Naive thymus-derived CD8-positive, alpha-beta T cell (primary cell): Measurements from ENCODE around the gene TOB2. TPM values are rescaled to one million over a fixed set of nuclear protein-coding genes. Genes with fewer than 3 reads are reported as not detected.

Experiments used
- ATAC-seq, 2 donors: fragments of 150-1000 bp; cut with Tn5 transposase in 1 of 2; sonication (Bioruptor Pico), chemical (Tn5 transposase) in 1 of 2; 1 replicate in 1 of 2; 2 replicates in 1 of 2; pipeline ENCODE4 v1.10.0; 2021; ENCODE audit warnings: mild to moderate bottlenecking in 2 of 2, moderate library complexity in 2 of 2
- POLR2A ChIA-PET: fragments of 350-600 bp; sonication (Branson Sonifier 250); formaldehyde crosslinking; loops from one replicate; lab custom pipeline; 2021; ENCODE audit warnings: antibody characterized with exemption; lab: Charles Lee
- DNase-seq, 10 donors: peaks; one replicate each; pipeline versions ENCODE4 v3.0.0 to v3.0.0-alpha.2; 2020 to 2022
- H3K27ac Mint-ChIP-seq, 10 donors: one replicate each; pipeline ENCODE4 v1.8.0; 2020 to 2022; ENCODE audit warnings: mild to moderate bottlenecking in 10 of 10, mixed read lengths in 10 of 10, moderate library complexity in 4 of 10, inconsistent platforms in 1 of 10
- H3K27me3 Mint-ChIP-seq, 5 donors: one replicate each; pipeline ENCODE4 v1.8.0; 2021 to 2022; ENCODE audit warnings: mixed read lengths in 5 of 5
- H3K36me3 Mint-ChIP-seq, 3 donors: one replicate each; pipeline ENCODE4 v1.8.0; 2020 to 2022; ENCODE audit warnings: mixed read lengths in 3 of 3, mild to moderate bottlenecking in 2 of 3, inconsistent platforms in 1 of 3
- H3K4me1 Mint-ChIP-seq, 4 donors: one replicate each; pipeline ENCODE4 v1.8.0; 2021 to 2022; ENCODE audit warnings: mixed read lengths in 4 of 4
- H3K4me3 Mint-ChIP-seq, 10 donors: one replicate each; pipeline ENCODE4 v1.8.0; 2020 to 2022; ENCODE audit warnings: mild to moderate bottlenecking in 10 of 10, mixed read lengths in 10 of 10, moderate library complexity in 6 of 10, inconsistent platforms in 1 of 10
- H3K9me3 Mint-ChIP-seq, 9 donors: one replicate each; pipeline ENCODE4 v1.8.0; 2020 to 2022; ENCODE audit warnings: mixed read lengths in 9 of 9, mild to moderate bottlenecking in 3 of 9, inconsistent platforms in 1 of 9, moderate library complexity in 1 of 9
- polyA plus RNA-seq, 3 donors: library from polyadenylated mRNA; unstranded; fragments of 300-500 nt; fragmentation: Illumina TruSeq; gene quantifications; one replicate each; pipeline ENCODE4 v1.2.3, GENCODE V29; 2021
- total RNA-seq, 8 experiments: library from RNA in 2 of 8; stranded (reverse) in 2 of 8; gene quantifications; one replicate each; pipeline ENCODE4 v1.2.3 and lab custom pipeline; 2021 to 2026

The TOB2 gene
- total and polyA plus RNA-seq, 5 experiments from 2014 or later = 8.7 to 26.4 (median 12.1) TPM

DNA sequence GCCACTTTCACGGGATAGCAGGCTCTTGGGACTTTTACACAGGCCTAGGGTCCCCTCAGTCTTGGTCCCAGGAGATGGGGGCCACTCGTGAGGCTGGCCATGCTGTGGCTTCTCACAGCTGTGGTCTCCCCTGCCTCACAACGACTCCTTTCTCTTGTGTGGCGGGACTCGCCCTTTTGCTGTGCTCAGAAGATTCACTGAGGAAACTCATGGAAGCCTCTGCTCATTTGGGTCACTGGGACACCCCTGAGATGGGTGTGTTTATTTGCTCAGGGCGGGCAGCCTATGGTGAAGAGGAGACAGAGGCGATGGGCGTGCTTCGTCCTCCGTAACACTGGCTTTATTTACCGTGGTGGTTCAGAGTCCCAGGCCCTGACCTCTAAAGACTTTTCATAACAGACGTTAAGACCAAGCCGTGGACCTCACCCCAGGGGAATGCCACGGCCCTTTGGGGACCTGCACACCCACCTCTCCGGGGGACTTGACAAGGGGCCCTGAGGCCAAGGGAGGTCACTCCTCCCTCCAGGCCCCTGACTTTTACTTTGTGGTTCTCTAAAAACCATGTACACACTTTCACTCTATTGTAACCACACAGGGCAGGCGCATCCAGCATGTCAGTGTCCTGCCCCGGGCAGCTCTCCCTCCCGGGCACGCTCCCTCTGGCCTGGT, 49.3 kb downstream of the TOB2 start:
- ATAC-seq (no peak), DNase-seq (no peak)
- H3K27ac Mint-ChIP-seq = no peak overlapping the region
- peaks cover 0 to 52% (median 16%) of the 10 kb centered on the region in 3 donors for H3K36me3 Mint-ChIP-seq
- POLR2A ChIA-PET = no interaction called here
- no peak overlapping the region for H3K4me3 Mint-ChIP-seq
- H3K4me1 Mint-ChIP-seq = no peaks in the 10 kb centered on the region
- no peaks in the 10 kb centered on the region for H3K27me3 Mint-ChIP-seq
- no peaks in the 10 kb centered on the region for H3K9me3 Mint-ChIP-seq

DNA sequence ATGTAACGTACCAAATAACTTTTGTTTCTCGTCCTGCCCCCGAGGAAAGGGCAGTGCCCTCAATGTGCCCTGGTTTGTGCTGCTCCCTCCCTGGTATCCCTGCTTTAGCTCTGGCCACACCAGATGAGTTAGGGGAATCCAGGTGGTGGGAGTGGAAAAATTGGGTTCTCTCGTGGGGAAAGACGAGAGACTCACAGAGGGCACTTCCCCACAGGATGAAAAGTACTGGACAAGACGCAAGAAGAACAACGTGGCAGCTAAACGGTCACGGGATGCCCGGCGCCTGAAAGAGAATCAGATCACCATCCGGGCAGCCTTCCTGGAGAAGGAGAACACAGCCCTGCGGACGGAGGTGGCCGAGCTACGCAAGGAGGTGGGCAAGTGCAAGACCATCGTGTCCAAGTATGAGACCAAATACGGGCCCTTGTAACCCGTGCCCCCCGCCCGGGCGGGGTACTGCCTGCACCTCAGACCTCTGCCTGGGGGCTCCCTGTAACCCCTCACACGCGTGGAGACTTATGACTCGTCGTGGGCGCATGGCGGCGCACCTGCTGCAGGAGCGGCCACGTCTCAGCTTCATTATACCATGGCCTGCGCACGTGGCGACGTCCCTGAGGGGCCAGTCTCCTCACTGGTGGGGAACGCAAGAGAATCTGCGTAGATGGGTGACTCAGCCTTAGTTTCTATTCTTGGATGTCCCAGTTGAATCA, 50.9 kb downstream of the TOB2 start:
- Mint-ChIP-seq H3K27ac (peak overlapping the region in 1 of 10 donors; percentile 31), H3K4me1 (peaks cover 0 to 2% (median 0%) of the 10 kb centered on the region in 4 donors), H3K4me3 (no peak overlapping the region), H3K36me3 (peaks cover 0 to 59% (median 19%) of the 10 kb centered on the region in 3 donors), H3K27me3 (no peaks in the 10 kb centered on the region), H3K9me3 (no peaks in the 10 kb centered on the region)
- POLR2A ChIA-PET = no interaction called here
- DNase-seq (no peak), ATAC-seq (no peak)

DNA sequence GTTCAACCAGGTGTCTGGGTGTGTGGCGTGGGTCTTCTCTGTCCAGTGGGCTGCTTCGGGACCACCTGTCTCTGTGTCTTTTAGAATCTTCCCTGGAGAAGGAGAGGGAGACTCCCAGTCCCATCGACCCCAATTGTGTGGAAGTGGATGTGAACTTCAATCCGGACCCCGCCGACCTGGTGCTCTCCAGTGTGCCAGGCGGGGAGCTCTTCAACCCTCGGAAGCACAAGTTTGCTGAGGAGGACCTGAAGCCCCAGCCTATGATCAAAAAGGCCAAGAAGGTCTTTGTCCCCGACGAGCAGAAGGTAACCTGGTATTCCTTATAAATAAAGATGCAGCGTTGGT, 52.6 kb downstream of the TOB2 start:
- Mint-ChIP-seq H3K9me3 (no peaks in the 10 kb centered on the region), H3K27me3 (no peaks in the 10 kb centered on the region), H3K27ac (no peak overlapping the region), H3K4me1 (peaks cover 0 to 2% (median under 1%) of the 10 kb centered on the region in 4 donors), H3K4me3 (no peak overlapping the region), H3K36me3 (peaks cover 0 to 74% (median 25%) of the 10 kb centered on the region in 3 donors)
- POLR2A ChIA-PET = no interaction called here
- no peak for ATAC-seq
- no peak for DNase-seq

DNA sequence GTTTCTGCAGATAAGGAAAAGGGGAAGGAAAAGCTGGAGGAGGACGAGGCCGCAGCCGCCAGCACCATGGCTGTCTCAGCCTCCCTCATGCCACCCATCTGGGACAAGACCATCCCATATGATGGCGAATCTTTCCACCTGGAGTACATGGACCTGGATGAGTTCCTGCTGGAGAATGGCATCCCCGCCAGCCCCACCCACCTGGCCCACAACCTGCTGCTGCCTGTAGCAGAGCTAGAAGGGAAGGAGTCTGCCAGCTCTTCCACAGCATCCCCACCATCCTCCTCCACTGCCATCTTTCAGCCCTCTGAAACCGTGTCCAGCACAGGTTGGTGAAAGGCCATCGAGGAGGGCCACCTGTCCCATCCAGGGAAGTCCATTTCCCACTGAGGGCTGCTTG, 59.3 kb downstream of the TOB2 start:
- H3K27ac Mint-ChIP-seq = peak overlapping the region in 1 of 10 donors; percentile 60
- DNase-seq (no peak), ATAC-seq (no peak)
- H3K4me3 Mint-ChIP-seq = no peak overlapping the region
- POLR2A ChIA-PET = no interaction called here
- H3K9me3 Mint-ChIP-seq = no peaks in the 10 kb centered on the region
- peaks cover 5 to 21% (median 15%) of the 10 kb centered on the region in 4 donors for H3K4me1 Mint-ChIP-seq
- no peaks in the 10 kb centered on the region for H3K27me3 Mint-ChIP-seq
- H3K36me3 Mint-ChIP-seq = peaks cover 0 to 34% (median 9%) of the 10 kb centered on the region in 3 donors

DNA sequence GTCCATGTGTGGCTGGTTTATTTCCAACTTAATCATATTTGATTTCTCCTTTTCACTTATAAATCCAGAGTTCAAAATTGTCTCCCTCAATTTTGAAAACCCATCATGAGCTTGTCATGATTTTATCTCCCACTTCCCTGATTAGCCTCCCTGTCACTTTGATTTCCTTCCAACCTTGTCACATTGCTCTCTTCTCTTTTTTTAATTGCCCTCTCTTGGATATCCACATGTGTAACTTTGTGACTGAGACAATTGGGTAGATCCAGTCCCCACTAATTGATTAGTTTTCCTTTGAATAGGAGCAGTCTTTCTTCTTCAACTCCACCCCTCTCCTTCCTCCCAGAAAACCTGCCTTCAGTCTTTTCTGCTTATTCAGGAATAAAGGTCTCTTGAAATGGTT, 62.5 kb downstream of the TOB2 start:
- POLR2A ChIA-PET = no interaction called here
- H3K27ac Mint-ChIP-seq = peak overlapping the region in 3 of 10 donors; percentile 3 to 73 (median 65)

More for the DNA sequence above, 62.5 kb downstream of the TOB2 start:
- H3K9me3 Mint-ChIP-seq = no peaks in the 10 kb centered on the region
- DNase-seq (no peak), ATAC-seq (no peak)
- peaks cover 6 to 24% (median 21%) of the 10 kb centered on the region in 4 donors for H3K4me1 Mint-ChIP-seq
- peaks cover 0 to 13% (median 0%) of the 10 kb centered on the region in 3 donors for H3K36me3 Mint-ChIP-seq
- H3K27me3 Mint-ChIP-seq = no peaks in the 10 kb centered on the region
- peak overlapping the region in 8 of 10 donors; percentile 2 to 96 (median 28) for H3K4me3 Mint-ChIP-seq

Other genes with a start within 250 kb of the TOB2 start
- 10 to 100 TPM; 42.2 to 44.2 TPM for gene L3MBTL2, start 241.5 kb downstream of the TOB2 start, total RNA-seq
- 10 to 100 TPM; 27.5 to 39.9 (median 34.0) TPM for gene L3MBTL2, start 241.5 kb downstream of the TOB2 start, polyA plus RNA-seq
- gene CHADL, start 205.9 kb downstream of the TOB2 start, total RNA-seq = under 1 TPM; 0.83 to 0.85 TPM
- gene CHADL, start 205.9 kb downstream of the TOB2 start, polyA plus RNA-seq = 1 to 10 TPM in 2 of 3 donors, under 1 TPM in 1; 0.49 to 1.7 (median 1.3) TPM
- 10 to 100 TPM; 80.0 to 86.6 TPM for gene RANGAP1, start 160.6 kb downstream of the TOB2 start, total RNA-seq
- gene RANGAP1, start 160.6 kb downstream of the TOB2 start, polyA plus RNA-seq = 10 to 100 TPM; 18.9 to 30.1 (median 23.8) TPM
- gene ZC3H7B, start 145.3 kb downstream of the TOB2 start, total RNA-seq = 10 to 100 TPM; 48.0 to 48.1 TPM
- gene ZC3H7B, start 145.3 kb downstream of the TOB2 start, polyA plus RNA-seq = 1 to 10 TPM in 2 of 3 donors, under 1 TPM in 1; 0.65 to 1.5 (median 1.2) TPM
- gene TEF, start 64.9 kb downstream of the TOB2 start, total RNA-seq = 1 to 10 TPM; 5.2 to 5.9 TPM
- gene TEF, start 64.9 kb downstream of the TOB2 start, polyA plus RNA-seq = 1 to 10 TPM; 2.0 to 5.7 (median 4.4) TPM
- gene PHF5A, start 21.9 kb upstream of the TOB2 start, total RNA-seq = 10 to 100 TPM; 34.0 to 35.8 TPM
- 10 to 100 TPM; 17.2 to 21.4 (median 17.9) TPM for gene PHF5A, start 21.9 kb upstream of the TOB2 start, polyA plus RNA-seq
- gene ACO2, start 22.3 kb upstream of the TOB2 start, total RNA-seq = 10 to 100 TPM; 67.7 to 75.1 TPM
- 10 to 100 TPM; 64.2 to 91.9 (median 72.3) TPM for gene ACO2, start 22.3 kb upstream of the TOB2 start, polyA plus RNA-seq
- 10 to 100 TPM; 50.5 to 54.6 TPM for gene POLR3H, start 97.7 kb upstream of the TOB2 start, total RNA-seq
- gene POLR3H, start 97.7 kb upstream of the TOB2 start, polyA plus RNA-seq = 10 to 100 TPM; 24.7 to 30.9 (median 27.6) TPM
- not detected for gene CSDC2, start 114.2 kb upstream of the TOB2 start, total RNA-seq
- gene CSDC2, start 114.2 kb upstream of the TOB2 start, polyA plus RNA-seq = not detected
- gene PMM1, start 143.0 kb upstream of the TOB2 start, total RNA-seq = 10 to 100 TPM; 30.9 to 32.3 TPM
- gene PMM1, start 143.0 kb upstream of the TOB2 start, polyA plus RNA-seq = 10 to 100 TPM; 29.9 to 32.8 (median 32.4) TPM
- 10 to 100 TPM; 25.8 to 29.3 TPM for gene DESI1, start 174.2 kb upstream of the TOB2 start, total RNA-seq
- 10 to 100 TPM in 2 of 3 donors, 1 to 10 TPM in 1; 7.5 to 13.9 (median 11.2) TPM for gene DESI1, start 174.2 kb upstream of the TOB2 start, polyA plus RNA-seq
- 100 to 1,000 TPM; 171 to 182 TPM for gene XRCC6, start 174.5 kb upstream of the TOB2 start, total RNA-seq
- gene XRCC6, start 174.5 kb upstream of the TOB2 start, polyA plus RNA-seq = 100 to 1,000 TPM; 436 to 513 (median 454) TPM
- 100 to 1,000 TPM; 117 to 127 TPM for gene SNU13, start 242.1 kb upstream of the TOB2 start, total RNA-seq
- 100 to 1,000 TPM; 226 to 309 (median 285) TPM for gene SNU13, start 242.1 kb upstream of the TOB2 start, polyA plus RNA-seq